GM19395 (cell line): ENCODE results near the gene COL11A2.

Experiments used
- ATAC-seq: cut with Tn5 transposase; IDR thresholded peaks from one replicate; pipeline ENCODE4 v1.9.1; 2021; ENCODE audit warnings: mild to moderate bottlenecking, moderate library complexity; ENCODE audit not compliant: unreplicated experiment

The COL11A2 gene

GRCh38 chr6:33206864-33207551, 14.7 kb upstream of the COL11A2 start:
- ATAC-seq, result no peak

GRCh38 chr6:33206027-33206863, 14.0 kb upstream of the COL11A2 start:
- ATAC-seq, result no peak

GRCh38 chr6:33205191-33206026, 13.1 kb upstream of the COL11A2 start:
- no peak for ATAC-seq

GRCh38 chr6:33204415-33205190, 12.3 kb upstream of the COL11A2 start, which contains the start of gene HSD17B8:
Gene HSD17B8, plus strand, starts transcription at chr6:33204655. Its CDS starts 14 bp downstream, at chr6:33204669.
- peak; percentile 46 for ATAC-seq

GRCh38 chr6:33204165-33204414, 11.8 kb upstream of the COL11A2 start:
- ATAC-seq, result no peak

DNA sequence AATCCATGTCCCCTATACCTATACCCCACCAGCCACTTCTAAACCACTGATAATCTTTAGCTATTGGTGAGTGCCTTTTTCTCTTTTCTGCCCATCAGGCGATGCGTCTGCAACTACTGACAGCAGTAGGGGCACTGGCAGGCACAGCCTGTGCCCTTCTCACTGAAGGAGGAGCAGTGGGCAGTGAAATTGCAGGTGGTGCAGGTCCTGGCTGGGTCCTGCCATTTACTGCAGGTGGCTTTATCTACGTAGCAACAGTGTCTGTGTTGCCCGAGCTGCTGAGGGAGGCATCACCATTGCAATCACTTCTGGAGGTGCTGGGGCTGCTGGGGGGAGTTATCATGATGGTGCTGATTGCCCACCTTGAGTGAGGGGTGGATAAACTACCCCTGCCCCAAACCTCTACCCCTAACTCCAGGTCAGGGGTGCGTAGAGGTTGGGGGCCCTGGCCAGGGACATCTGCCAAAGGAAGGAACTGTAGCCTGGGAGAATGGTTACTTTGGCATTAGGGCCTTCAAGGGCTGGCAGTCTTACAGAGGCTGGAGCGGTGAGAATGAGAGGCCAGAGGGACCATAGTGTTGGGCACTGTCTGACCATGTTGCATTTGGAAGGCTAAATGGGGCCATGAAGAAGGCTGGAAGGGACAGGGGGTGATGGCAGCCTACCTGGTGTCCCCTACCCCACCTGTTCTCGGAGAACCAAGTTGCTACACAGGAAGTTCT, 11.3 kb upstream of the COL11A2 start:
- ATAC-seq, result no peak

DNA sequence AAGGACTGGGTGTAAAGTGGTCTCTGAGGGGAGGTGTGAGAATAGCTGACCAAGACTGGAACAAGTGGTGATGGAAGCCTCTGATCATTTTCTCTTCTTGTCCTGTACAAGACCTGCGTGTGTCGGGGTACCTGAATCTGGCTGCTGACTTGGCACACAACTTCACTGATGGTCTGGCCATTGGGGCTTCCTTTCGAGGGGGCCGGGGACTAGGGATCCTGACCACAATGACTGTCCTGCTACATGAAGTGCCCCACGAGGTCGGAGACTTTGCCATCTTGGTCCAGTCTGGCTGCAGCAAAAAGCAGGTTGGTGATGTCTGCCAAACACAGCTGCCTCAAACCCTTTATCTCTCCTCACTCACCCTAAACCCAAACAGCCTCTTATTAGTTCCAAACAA, 10.5 kb upstream of the COL11A2 start:
- ATAC-seq, result no peak

DNA sequence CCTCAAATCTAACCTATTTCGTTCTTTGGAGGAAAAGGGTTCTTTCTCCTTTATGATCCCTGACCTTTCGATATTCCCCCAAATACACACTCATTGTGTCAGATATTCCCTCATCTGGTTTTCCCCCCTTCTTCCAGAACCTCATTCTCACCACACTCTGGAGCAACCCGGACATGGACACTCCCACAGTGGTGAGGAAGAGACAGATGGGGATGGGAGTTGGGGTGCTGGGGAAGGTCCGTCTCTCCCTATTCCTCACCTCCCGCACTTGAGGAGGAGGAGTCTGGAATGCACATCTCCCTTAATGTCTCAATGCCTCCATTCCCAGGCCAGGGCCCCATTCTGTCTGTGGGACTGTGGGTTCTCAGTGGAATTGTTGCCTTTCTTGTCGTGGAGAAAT, 9.7 kb upstream of the COL11A2 start:
- no peak for ATAC-seq

GRCh38 chr6:33201147-33201545, 8.9 kb upstream of the COL11A2 start:
- ATAC-seq, result peak; percentile 1

- ATAC-seq, result peak; percentile 61
Measured at GRCh38 chr6:33200219-33201146, 8.2 kb upstream of the COL11A2 start, which contains the start of the genes RXRB and SLC39A7. Gene RXRB, minus strand, starts transcription at chr6:33200665. Its CDS starts 189 bp downstream, at chr6:33200476. Gene SLC39A7, plus strand, starts transcription at chr6:33200867. Its CDS starts 379 bp downstream, at chr6:33201246.

DNA sequence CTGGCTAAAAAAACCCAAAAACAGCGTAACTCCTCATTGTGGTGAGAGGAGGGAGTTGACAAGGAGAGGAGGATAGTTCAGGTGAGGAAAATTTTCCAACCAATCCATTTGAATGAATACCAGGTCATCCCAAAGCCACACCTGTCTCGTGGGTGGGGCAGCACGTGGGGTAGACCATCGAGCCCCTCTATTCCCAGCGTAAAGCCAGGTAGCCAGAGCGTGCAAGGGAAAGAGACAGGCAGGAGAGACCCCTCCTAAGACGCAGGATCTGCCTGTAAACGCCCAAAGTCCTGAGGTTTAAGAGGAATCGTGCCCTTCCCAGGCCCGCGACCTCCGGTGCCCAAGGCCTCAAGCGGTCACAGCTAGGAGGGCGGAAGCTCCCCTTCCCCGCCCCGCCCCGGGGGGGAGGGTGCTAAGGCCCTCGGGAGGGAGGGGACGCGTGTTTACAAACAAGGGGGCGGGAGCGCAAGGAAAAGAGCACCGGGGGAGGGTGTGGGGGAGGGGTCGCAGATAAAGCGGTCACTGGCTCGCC, 7.5 kb upstream of the COL11A2 start:
- ATAC-seq, result peak; percentile 6

GRCh38 chr6:33198853-33199436, 6.7 kb upstream of the COL11A2 start:
- no peak for ATAC-seq

- no peak for ATAC-seq
Measured at GRCh38 chr6:33198159-33198852, 6.0 kb upstream of the COL11A2 start.

DNA sequence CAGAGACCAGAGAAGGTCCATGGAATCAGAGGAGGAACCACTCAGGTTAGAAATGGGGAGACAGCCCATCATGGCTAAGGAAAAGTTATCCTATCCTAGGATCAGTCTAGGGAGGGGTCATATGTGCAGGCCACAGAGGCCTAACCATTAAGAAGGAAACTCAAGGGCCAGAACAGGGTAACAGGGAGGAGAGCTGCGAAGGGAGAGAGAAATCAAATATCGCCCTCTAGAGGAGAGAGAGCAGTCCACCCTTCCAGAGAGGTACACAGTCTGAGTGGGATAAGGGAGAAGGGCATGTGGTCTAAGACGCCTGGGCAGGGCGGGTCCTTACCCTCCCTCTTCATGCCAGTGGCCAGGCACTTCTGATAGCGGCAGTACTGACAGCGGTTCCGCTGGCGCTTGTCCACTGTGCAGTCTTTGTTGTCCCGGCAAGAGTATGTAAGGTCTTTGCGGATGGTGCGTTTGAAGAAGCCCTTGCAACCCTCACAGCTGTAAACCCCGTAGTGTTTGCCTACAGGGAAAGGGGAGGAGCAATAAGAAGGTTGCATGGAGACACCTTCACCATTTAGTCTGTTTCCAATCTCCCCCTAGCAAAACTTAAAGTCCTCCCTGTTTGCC, 5.3 kb upstream of the COL11A2 start:
- ATAC-seq, result no peak

DNA sequence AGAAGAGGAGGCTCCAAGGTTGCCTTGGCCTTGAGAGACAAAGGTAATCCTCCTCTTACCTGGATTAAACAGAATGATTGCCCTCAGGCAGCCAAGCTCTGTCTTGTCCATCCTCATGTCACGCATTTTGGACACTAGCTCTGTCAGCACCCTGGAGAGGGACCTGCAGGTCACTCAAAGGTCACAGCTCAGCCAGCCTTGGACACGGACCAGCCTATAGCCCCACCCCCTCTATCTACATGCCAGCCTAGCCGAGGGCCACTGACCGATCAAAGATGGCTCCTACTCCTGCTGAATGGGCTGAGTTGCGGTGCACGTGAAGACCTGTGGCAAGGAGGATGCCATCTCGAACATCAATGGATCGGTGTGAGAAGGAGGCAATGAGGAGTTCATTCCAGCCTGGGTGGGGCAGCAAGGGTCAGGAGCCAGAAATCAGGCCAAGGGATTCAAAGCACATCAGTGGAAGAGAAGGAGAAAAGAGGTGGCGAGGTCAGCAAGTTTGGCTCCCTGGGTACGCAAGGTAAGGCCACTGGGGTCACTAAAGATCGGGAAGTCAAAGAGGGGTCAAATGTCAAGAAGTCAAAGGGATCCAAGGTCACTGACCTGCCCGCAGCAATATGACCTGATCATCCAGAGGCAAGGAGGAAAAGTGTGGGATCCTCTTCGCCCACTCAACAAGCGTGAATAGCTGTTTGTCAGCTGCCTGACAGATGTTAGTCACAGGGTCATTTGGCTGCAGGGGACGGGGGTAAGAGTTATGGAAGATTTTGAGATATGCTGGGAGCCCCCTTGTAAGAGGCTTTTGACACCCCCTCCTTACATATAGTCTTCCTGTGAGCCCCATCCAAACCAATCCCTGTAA, 3.3 kb upstream of the COL11A2 start:
- ATAC-seq, result no peak

- no peak for ATAC-seq
Measured at GRCh38 chr6:33194431-33194979, 2.2 kb upstream of the COL11A2 start.
